HL-60 (cell line): ENCODE data around the gene CLSTN2.

Source experiments
- DNase-seq, 2 experiments: peaks; one replicate each; pipeline ENCODE4 v3.0.0-alpha.2; 2010 to 2020; ENCODE audit warnings: low read depth in 1 of 2, low spot score in 1 of 2
- H3K27ac ChIP-seq: fragments of 250-450 bp; sonication (Bioruptor Pico); replicated peaks from 2 replicates; pipeline ENCODE4 v1.5.1; 2020; ENCODE audit warnings: mild to moderate bottlenecking, moderate library complexity
- H3K27me3 ChIP-seq: fragments of 250-450 bp; sonication (Bioruptor Pico); 2 replicates; pipeline ENCODE4 v1.5.1; 2021; ENCODE audit warnings: mild to moderate bottlenecking, moderate library complexity; ENCODE audit not compliant: insufficient read depth, poor library complexity, severe bottlenecking
- H3K4me3 ChIP-seq: replicated peaks from 2 replicates; pipeline ENCODE4 v1.5.1; 2011; ENCODE audit warnings: mild to moderate bottlenecking, control low read depth, low read length; ENCODE audit not compliant: insufficient read depth
- CTCF ChIP-seq: IDR thresholded peaks from one replicate; pipeline ENCODE4 v1.5.1; 2011; ENCODE audit warnings: low read length, control low read depth, inconsistent platforms; ENCODE audit not compliant: insufficient read depth
- GABPA ChIP-seq: IDR thresholded peaks from 2 replicates; pipeline ENCODE4 v1.6.1; 2012; ENCODE audit warnings: low read depth
- POLR2AphosphoS5 ChIP-seq: IDR thresholded peaks from 2 replicates; pipeline ENCODE4 v1.6.1; 2012; ENCODE audit warnings: low read depth
- REST ChIP-seq: IDR thresholded peaks from 2 replicates; pipeline ENCODE4 v1.6.1; 2012; ENCODE audit warnings: low read depth; ENCODE audit not compliant: insufficient replicate concordance
- SPI1 ChIP-seq: IDR thresholded peaks from 2 replicates; pipeline ENCODE4 v1.6.1; 2012; ENCODE audit warnings: low read depth, mild to moderate bottlenecking, borderline replicate concordance

CLSTN2 gene

GRCh38 chr3:140284372-140284771 lies 349.4 kb downstream of the CLSTN2 start:
- Histone ChIP-seq H3K4me3 (no peak overlapping the region), H3K27me3 (no peaks in the 10 kb centered on the region), H3K27ac (no peak overlapping the region)
- TF ChIP-seq SPI1 (no peak), CTCF (no peak), REST (no peak), GABPA (no peak), POLR2AphosphoS5 (no peak)
- DNase-seq = no peak

- H3K27ac ChIP-seq = no peak overlapping the region
- H3K27me3 ChIP-seq = no peaks in the 10 kb centered on the region
- DNase-seq = no peak
- no peak overlapping the region for H3K4me3 ChIP-seq
- TF ChIP-seq SPI1 = no peak
- no peak for TF ChIP-seq GABPA
- no peak for TF ChIP-seq CTCF
- no peak for TF ChIP-seq POLR2AphosphoS5
- TF ChIP-seq REST = no peak
Observed at GRCh38 chr3:140285380-140285779, 350.4 kb downstream of the CLSTN2 start.

- no peak overlapping the region for H3K27ac ChIP-seq
- TF ChIP-seq POLR2AphosphoS5 (no peak), GABPA (no peak)
- H3K4me3 ChIP-seq = no peak overlapping the region
- no peaks in the 10 kb centered on the region for H3K27me3 ChIP-seq
- DNase-seq = no peak
Observed at GRCh38 chr3:140288595-140288994, 353.6 kb downstream of the CLSTN2 start.

- H3K27ac ChIP-seq = no peak overlapping the region
- H3K4me3 ChIP-seq = no peak overlapping the region
- no peaks in the 10 kb centered on the region for H3K27me3 ChIP-seq
- TF ChIP-seq REST = no peak
- TF ChIP-seq SPI1 = no peak
- no peak for TF ChIP-seq CTCF
- no peak for TF ChIP-seq POLR2AphosphoS5
- TF ChIP-seq GABPA = no peak
- no peak for DNase-seq
Observed at GRCh38 chr3:140290105-140290504, 355.1 kb downstream of the CLSTN2 start.
